HG03060 (cell line): ENCODE data around the gene MSL3.

Source experiments
- ATAC-seq: cut with Tn5 transposase; IDR thresholded peaks from one replicate; pipeline ENCODE4 v1.9.1; 2021; ENCODE audit warnings: low read depth, moderate number of reproducible peaks; ENCODE audit not compliant: unreplicated experiment

MSL3 gene

GRCh38 chrX:11758400-11759171, 549 bp downstream of the MSL3 start:
- no peak for ATAC-seq

DNA sequence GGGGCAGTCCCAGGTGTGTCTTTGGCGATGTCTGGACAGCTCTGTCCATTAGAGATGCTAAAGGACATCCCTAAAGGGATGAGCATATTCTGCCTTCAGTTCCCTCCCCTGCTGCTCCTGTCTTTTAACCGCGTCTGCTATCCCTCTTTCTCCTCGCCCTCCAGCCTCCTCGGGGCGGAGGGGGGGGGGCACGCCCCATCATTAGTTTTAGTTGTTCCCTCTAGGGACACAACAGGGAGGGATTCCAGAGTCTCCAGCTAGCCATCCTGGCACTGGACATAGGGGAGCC, 1.1 kb downstream of the MSL3 start:
- ATAC-seq = no peak

GRCh38 chrX:11759461-11760311, 1.6 kb downstream of the MSL3 start:
- ATAC-seq = peak; percentile 59

- ATAC-seq = no peak
Measured at GRCh38 chrX:11760958-11761357, 2.9 kb downstream of the MSL3 start.

DNA sequence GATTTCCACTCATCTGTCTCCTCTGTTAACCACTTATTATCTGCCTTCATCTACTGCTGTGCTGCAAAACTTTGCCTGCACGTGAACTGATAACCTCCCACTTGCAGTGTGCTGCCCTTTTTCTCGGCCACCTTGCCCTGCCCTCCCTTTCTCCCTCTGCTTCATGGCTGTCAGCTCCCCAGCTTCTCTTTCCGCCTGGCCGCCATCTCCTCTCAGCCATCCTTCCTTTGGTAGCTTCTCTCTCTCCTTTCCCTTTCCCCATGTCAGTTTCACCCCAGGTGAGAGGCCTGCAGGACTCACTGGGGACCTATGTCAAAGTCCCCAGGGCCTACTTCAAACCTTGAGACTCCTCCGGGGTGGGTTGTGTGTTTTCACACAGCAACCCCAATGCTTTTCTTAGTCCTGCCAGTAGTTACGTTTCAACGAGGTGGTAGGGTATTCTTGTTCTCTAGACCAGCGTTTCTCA, 6.6 kb downstream of the MSL3 start:
- no peak for ATAC-seq

DNA sequence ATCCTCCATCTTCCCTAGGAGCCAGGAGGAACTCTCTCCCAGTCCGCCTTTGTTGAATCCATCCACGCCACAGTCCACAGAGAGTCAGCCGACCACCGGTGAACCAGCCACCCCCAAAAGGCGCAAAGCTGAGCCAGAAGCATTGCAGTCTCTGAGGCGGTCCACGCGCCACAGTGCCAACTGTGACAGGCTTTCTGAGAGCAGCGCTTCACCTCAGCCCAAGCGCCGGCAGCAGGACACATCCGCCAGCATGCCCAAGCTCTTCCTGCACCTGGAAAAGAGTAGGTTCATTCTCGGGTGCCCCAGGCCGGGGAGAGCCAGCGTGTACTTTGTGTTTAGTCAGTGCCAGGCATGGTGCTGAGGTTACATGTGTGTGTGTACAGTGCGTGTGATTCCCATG, 7.4 kb downstream of the MSL3 start:
- no peak for ATAC-seq

DNA sequence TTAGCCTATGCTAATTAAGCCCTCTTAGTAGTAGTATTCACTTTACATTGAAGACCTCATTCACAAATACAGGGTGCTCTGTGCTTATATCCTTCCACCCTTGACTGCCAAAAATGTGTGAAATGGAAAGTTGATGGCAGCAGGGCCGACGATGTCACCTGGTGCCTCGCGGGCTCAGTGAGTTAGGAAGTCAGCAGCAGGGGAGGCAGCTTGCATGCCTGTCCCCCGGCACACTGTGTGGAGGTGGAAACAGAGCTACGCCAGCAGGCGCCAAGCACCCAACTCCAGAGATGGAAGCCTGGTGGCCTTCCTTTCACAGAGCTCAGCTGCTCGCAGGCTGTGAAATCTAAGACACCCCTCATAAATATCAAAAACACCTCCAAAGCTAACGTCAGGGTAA, 8.4 kb downstream of the MSL3 start:
- ATAC-seq = no peak

GRCh38 chrX:11768039-11768438, 10.0 kb downstream of the MSL3 start:
- ATAC-seq = peak; percentile 47

GRCh38 chrX:11770320-11770719, 12.3 kb downstream of the MSL3 start:
- ATAC-seq = no peak

- no peak for ATAC-seq
Measured at GRCh38 chrX:11778230-11778629, 20.2 kb downstream of the MSL3 start.

- ATAC-seq = no peak
Measured at GRCh38 chrX:11781133-11781532, 23.1 kb downstream of the MSL3 start.

DNA sequence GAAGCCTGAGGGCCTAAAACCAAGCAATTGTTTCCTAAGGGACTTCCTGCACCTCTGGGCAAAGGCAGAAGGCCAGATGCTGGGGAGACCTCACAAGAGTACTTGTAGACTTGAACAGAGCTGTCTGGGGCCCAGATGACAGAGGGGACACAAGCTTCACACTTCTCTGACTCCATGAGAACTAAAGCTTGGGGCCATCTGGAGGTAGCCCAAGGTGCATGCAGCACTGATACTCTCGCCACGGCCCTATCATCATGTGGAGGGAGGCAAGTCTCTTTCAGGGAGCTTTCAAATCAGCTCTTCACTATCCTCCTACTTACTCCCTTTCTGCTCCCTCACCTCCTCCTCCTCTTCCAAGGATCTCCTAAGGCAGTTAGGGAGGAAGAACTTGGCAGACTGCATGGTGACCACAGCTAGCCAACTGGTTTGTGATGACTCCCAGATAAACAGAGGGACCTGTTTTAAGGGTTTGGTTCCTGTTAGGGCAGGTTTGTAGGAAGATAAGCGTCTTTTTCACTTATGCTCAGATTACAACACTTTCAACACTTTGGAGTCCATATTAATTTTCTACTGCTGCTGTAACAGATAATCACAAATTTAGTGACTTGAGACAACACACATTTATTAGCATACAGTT, 23.8 kb downstream of the MSL3 start:
- ATAC-seq = no peak

DNA sequence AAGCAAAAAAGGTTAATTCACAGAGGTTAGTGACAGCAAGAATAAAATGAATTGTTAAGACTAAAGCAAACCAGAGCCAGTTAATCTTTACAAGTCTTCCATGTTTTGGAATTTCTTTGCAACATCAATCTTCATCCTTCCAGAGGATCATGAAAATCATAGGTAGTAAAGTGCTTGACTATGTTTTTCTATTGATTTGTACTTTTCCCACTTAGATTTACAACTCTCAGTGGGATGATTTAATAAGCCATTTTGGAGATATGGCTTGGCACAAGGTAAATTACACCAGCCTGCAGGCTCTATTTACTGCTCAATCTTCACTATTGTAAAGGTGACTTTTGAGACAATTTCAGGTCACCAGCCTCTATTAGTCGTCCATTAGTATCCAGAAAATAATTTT, 26.5 kb downstream of the MSL3 start:
- no peak for ATAC-seq

- no peak for ATAC-seq
Measured at GRCh38 chrX:11786862-11787261, 28.8 kb downstream of the MSL3 start.

DNA sequence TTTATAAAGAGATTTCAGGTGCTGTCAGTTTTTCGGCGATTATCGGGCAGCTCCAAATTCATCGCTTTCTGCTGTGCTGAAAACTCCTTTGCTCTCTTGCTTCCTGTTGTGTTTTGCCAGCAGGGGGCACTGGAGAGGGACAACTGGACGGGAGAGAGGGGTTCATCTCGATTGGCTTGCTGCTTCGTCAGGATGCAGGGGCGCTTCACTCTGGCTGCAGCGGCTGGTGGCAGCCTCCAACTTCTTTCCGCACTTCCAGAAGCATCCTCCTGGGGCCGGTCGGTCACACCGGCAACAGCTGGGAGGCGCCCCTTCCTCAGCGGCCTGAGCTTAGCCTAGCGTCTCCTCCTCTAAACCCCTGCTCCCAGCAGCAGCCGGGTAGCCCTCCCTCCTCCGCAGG, 29.5 kb downstream of the MSL3 start:
- ATAC-seq = no peak

DNA sequence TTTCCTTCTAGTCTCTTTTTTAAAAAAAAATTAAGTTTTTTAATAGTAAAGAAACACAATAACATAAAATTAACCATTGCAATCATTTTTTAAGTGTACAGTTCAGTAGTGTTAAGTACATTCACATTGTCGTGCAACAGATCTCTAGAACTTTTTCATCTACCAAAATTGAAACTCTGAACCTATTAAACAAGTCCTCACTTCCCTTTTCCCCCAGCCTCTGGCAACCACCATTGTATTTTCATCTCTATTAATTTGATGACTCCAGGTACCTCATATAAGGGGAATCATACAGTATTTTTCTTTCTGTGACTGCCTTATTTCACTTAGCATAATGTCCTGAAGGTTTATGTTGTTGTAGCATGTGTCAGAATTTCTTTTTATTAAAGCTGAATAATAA, 31.8 kb downstream of the MSL3 start:
- no peak for ATAC-seq

DNA sequence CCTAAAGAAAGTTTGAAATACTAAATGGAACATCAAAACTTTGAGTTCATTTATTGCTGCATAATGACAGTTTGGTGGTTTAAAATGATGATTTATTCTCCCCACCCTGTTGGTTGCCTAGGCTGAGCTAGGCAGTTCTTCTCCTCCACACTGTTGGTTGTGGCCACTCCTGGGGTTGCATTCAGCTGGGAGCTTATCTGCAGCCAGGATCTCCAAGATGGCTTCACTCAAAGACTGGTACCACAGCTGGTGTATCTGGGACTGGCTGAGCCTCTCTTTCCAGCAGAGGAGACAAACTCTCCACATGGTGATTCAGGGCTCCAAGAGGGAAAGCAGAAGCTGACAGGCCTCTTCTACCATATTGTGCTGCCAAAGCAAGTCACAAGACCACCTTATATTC, 33.1 kb downstream of the MSL3 start:
- no peak for ATAC-seq

- ATAC-seq = no peak
Measured at GRCh38 chrX:11791537-11791936, 33.5 kb downstream of the MSL3 start.

DNA sequence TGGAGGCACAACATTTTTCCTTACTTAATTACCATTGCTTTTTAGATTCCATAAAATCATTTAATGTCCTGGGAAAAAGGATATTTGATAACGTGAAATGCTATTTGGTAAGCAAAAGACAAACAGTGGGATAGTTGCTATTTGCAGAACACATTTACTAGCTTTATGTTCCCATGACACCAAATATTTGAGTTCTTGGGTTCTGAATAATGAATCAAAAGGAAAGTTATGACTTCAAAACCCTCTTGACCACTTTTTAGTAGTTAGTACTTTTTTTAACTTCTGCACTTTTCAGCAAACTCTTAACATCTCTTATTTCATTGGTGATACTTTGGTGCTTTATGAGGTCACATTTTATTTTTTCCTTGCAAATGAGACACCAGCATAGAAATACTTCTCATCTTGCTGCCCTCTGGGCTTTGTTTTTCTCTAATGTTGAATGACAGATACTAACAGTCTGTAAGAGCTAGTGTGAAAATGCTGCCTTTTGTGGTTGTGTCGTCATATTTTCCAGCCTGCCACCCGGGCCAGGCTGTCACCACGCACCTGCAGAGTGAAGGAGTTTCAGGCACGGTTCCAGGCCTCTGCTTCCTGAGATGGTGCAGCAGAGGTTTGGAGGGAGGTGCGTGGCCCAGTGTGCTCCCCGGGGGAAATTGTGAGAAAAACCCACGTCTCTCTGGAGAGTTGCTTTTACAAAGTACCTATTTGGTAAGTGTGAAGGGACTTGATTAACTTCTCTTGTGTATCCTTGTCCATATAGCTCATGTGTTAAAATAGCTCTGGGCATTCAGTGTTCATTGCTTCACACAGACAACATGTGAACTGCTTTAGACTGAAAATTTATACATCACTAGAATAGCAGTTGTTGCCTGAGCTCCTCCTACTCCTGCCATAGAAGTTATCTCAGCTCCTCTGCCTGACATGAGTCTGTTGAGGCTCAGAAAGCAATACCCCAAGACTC, 34.7 kb downstream of the MSL3 start:
- peak; percentile 74 for ATAC-seq

DNA sequence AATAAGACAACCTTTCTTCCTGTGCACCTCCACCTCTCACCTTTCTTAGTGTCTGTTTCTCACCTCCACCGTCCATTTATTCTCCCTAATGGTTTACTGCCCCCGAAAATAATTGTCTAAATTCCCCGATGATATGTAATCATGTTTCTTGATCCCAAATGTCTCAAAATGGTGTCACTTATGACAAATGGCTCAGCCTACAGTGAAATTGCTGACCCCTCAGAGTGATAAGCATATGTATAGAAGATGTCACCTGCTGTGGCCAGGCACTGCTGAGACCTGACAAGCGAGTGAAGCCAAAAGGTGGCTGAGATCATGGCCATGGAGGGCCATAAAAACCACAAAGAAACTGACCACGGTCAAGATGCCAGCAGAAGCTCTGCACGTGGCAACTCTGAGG, 35.7 kb downstream of the MSL3 start:
- ATAC-seq = no peak
